ENCODE results near the gene ODAD3.
A peak's percentile ranks its signal among the peaks of the same experiment; 100 is the strongest.
"Not testable (repeated sequence)": the region's sequence is repeated elsewhere in the genome, so short reads cannot be mapped to it uniquely, and the experiment has no call there.

The ODAD3 gene

DNA sequence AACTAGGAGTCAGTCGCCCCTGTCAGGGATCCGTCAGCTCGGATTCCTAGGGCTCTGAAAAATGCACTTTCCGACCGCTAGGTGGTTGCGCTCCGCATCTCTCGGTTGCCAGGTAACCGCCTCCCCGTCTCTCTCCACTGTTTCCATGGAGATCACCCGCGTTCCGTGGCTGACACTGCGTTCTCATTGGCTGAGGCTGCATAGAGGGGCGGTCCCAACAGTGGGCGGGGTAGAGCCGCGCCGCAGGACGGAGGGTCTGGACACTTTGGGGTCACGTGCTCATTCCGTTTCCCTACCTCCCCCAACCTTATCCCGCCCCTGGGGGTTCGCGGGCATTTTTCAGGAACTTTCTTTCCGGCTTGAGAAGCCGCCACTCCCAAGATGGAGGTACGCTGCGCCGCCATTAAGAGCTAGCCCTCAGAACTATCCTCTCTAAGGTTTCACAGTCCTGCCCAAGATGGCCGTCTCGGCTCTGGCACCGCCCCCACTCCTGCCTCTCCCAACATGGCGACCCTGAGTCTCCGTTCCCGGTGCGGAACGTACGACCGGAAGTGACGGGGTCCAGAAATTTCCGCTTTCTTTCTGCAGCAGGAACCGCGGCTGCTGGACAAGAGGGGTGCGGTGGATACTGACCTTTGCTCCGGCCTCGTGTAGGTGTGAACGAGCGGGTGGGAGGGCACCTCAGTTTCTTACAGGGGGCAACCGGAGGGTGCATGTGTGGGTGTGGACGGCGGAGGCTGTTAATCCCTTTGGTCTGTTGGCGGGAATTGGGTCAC is at the start of gene ODAD3, which contains the start of gene PRKCSH:
ODAD3 (minus strand) TSS at position 65 of the 776 bp plus-strand sequence. CDS start 105 bp downstream, outside the sequence.
PRKCSH (plus strand) TSS at position 579 of the 776 bp plus-strand sequence. CDS start 483 bp downstream, outside the sequence.
- DNase-seq, result peak; percentile 100

GRCh38 chr19:11483366-11484111 is 48.6 kb upstream of the ODAD3 start:
- DNase-seq, result no peak

DNA sequence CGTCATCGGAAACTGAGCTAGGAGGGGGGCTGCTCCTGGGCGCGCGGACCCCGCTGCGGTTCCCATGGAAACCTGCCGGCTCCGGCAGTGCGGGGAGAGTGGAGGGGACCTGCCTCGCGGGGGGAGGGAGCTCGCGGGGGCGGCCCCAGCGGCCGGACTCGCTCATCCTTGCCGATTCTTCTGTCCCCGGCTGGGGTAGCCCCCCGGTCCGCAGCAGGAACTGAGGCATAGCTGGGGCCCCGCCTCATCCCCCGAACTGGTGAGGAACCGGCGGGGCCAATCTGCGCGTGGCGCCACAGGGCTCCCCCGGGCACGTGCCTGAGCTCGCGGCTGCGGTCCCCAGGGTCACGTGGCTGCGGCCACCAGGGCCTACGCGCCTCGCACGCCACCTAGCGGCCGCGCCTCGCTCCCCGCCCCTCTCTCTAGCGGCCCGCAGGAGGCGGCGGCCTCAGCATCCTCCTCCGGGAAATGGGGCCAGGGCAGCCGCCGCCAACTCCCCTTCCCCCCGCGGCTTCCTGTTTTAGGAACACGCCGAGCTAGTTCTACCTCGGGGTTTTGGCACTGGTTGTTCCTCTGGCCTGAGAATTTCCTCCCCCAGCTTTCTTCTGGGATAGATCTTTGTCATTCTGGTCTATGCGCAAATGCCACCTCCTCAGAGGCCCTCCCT is 47.6 kb upstream of the ODAD3 start:
- peak; percentile 83 for DNase-seq

- peak; percentile 98 for DNase-seq
Observed at GRCh38 chr19:11481534-11482383, 46.8 kb upstream of the ODAD3 start.

- DNase-seq, result peak; percentile 39
Observed at GRCh38 chr19:11480715-11481533, 46.0 kb upstream of the ODAD3 start, which contains the start of gene ELAVL3. TSS of gene ELAVL3 (minus strand) at chr19:11481046. CDS start at chr19:11480608, 438 bp downstream.

GRCh38 chr19:11479898-11480714 is 45.2 kb upstream of the ODAD3 start:
- DNase-seq, result peak; percentile 21

- peak; percentile 64 for DNase-seq
Observed at GRCh38 chr19:11479090-11479897, 44.4 kb upstream of the ODAD3 start.

DNA sequence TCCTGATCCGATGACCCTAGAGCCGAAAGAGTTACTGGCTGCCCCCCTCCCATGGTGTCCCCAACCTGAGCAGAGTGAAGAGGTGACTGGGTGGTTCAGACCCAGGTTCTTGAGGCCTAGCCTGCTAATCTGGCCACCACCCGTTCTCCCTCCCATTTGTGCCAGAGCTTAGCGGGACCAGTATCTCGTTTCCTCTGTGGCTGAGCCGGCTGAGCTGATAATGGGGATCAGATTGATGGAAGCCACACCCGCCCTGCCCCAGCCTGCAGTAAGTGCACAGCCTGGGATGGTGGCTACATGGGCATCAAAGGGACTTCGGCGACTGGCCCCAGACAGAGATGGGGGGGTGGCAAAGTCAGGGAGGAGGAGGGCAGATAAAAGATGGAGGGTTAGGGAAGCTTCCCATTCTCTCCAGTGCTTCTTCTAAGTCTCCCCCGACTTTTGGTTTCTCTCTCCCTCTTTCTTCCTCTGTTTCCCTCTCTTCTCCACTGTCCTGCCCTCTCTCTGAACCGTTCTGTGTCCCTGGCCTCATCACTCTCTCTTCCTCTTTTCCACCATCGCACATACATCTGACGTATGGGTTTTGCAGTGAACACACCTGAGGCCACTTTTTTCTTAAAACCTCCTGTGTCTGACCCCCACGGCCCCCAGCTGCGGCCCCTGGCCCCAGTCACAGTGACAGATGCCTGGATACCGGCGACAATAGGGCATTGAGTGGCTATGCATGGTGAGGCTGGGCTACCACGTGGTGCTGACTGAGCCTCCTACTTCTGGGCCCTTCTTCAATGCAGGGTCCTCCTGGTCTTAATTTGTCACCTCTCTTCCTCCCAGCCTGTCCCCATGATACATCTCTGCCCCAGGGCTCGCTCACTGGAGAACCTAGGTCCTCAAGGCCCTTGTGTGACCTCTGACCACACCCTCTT is 43.5 kb upstream of the ODAD3 start:
- no peak for DNase-seq

GRCh38 chr19:11475861-11476260 is 40.9 kb upstream of the ODAD3 start:
- no peak for DNase-seq

DNA sequence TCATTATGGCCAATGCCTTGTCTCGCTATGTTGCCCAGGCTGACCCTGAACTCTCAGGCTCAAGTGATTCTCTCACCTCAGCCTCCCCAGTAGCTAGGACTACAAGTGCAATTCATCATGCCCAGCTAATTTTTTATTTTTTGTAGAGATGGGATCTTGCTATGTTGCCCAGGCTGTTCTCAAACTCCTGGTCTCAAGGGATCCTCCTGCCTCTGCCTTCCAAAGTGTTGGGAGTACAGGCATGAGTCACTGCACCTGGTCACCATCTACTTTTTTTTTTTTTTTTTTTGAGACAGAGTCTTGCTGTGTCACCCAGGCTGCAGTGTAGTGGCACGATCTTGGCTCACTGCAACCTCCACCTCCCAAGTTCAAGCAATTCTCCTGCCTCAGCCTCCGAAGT is 40.4 kb upstream of the ODAD3 start:
- not testable (repeated sequence) for DNase-seq

DNA sequence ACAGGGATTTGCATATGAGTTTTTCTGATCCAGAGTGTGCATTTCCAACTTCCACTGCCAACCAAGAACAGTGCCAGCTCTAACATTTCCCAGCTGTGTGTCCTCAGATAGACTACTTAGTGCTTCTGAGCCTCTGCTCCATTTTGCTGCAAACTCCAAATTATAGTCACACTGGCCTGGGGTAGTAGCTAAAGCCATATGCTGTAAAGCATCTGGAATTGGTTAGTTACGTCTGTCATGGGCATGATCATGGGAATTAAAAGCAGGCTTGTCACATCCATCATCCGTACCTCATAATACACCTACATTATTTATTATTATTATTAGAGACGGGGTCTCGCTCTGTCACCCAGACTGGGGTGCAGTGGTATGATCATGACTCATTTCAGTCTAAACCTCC is 38.8 kb upstream of the ODAD3 start:
- no peak for DNase-seq

DNA sequence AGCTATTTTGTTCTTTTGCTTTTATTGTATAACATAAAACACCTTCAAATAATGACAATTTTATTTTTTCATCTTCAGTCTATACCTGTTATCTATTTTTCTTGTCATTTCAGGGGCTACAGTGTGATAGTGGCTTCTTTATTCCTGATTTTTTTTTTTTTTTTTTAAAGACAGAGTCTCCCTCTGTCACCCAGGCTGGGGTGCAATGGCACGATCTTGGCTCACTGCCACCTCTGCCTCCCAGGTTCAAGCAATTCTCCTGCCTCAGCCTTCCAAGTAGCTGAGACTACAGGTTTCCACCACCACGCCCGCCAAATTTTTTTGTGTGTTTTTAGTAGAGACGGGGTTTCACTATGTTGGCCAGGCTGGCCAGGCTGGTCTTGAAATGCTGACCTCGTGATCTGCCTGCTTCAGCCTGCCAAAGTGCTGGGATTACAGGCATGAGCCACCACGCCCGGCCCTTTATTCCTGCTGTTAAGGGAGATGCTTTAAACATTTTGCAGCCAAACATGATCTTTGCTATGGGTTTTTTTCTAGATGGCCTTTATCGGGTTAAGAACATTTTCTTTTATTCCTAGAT is 33.4 kb upstream of the ODAD3 start:
- DNase-seq, result not testable (repeated sequence)

DNA sequence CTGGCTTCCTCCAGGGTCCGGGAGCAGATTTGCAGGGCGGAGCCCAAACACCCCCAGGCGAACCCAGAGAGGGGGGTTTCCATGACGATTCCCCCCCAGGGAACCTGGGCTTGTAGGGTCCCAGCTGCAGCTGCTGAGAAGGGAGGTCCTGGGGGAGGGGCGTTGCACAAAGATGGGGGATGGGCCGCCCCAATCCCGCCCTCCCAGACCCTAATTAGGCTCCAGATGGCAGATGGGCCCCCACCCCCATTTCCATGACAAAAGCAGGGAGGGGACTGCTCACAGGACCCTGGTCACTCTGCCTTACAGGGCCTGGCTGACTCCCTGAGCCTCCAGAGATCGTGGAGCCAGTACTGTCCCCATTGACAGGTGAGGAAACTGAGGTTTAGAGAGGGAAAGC is 30.7 kb upstream of the ODAD3 start:
- no peak for DNase-seq

DNA sequence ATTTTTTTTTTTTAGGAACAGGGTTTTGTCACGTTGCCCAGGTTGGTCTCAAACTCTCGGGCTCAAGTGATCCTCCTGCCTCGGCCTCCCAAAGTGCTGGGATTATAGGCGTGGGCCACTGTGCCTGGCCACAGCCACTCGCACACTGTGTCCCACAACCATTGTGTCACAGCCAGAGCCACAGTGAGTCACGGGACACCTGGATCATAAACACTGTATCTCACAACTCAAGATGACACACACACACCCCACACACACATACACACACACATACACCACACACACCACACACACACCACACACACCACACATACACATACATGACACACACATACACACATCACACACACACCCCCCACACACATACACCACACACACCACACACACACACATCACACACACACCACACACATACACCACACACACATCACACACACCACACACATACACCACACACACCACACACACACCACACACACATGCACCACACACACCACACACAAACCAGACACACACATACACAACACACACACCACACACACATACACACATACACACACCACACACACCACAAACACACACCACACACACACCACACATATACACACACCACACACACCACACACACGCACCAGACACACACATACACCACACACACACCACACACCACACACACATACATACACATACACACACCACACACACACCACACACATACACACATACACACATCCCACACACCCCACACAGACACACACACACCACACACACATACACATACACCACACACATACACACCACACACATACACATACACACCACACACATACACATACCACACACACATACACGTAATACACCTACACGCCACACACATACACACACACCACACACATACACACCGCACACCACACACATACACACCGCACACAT is 29.7 kb upstream of the ODAD3 start:
- no peak for DNase-seq

GRCh38 chr19:11463391-11463790 is 28.5 kb upstream of the ODAD3 start:
- DNase-seq, result no peak

- no peak for DNase-seq
Observed at GRCh38 chr19:11461453-11461852, 26.5 kb upstream of the ODAD3 start.

GRCh38 chr19:11460207-11460606 is 25.3 kb upstream of the ODAD3 start:
- DNase-seq, result no peak

All from DMS79 (cell line).